Activated T-helper 1 cell treated with anti-CD3 and anti-CD28 coated beads, Interleukin-2, amount 50 U/mL, for 16 hours (primary cell): ENCODE data around the gene INTS11.

ENCODE experiments used
- DNase-seq, 2 donors: peaks; one replicate each; pipeline ENCODE4 v3.0.0-alpha.2; 2020; ENCODE audit warnings: low read depth in 1 of 2, low spot score in 1 of 2

Gene INTS11

GRCh38 chr1:1314678-1315335, 9.7 kb downstream of the INTS11 start:
- no peak for DNase-seq

GRCh38 chr1:1314237-1314586, 10.2 kb downstream of the INTS11 start:
- DNase-seq = no peak

GRCh38 chr1:1313500-1314236, 10.8 kb downstream of the INTS11 start:
- DNase-seq = no peak

GRCh38 chr1:1312450-1313314, 11.8 kb downstream of the INTS11 start:
- DNase-seq = no peak

GRCh38 chr1:1311107-1312104, 13.1 kb downstream of the INTS11 start:
- DNase-seq = no peak

GRCh38 chr1:1310476-1311053, 13.9 kb downstream of the INTS11 start:
- DNase-seq = no peak

- no peak for DNase-seq
Observed at GRCh38 chr1:1310109-1310385, 14.4 kb downstream of the INTS11 start.

- DNase-seq = no peak
Observed at GRCh38 chr1:1309251-1310108, 15.0 kb downstream of the INTS11 start.

- DNase-seq = no peak
Observed at GRCh38 chr1:1308756-1309250, 15.7 kb downstream of the INTS11 start.

GRCh38 chr1:1307923-1308755, 16.3 kb downstream of the INTS11 start, which contains the start of the genes ACAP3 and PUSL1:
Gene ACAP3, minus strand, starts transcription at chr1:1307930. Its CDS starts 115 bp downstream, at chr1:1307815.
Gene PUSL1, plus strand, starts transcription at chr1:1308597. Its CDS starts 47 bp downstream, at chr1:1308644.
- DNase-seq = peak; percentile 71 to 83

- no peak for DNase-seq
Observed at GRCh38 chr1:1307261-1307922, 17.1 kb downstream of the INTS11 start.

GRCh38 chr1:1306661-1307260, 17.7 kb downstream of the INTS11 start:
- DNase-seq = no peak

GRCh38 chr1:1306070-1306660, 18.3 kb downstream of the INTS11 start:
- DNase-seq = no peak

GRCh38 chr1:1305300-1306069, 19.0 kb downstream of the INTS11 start:
- DNase-seq = peak; percentile 39 to 50

GRCh38 chr1:1304331-1305299, 19.8 kb downstream of the INTS11 start:
- no peak for DNase-seq
